D721Med (cell line): ENCODE measurements around the gene S100A7.
"Not testable (repeated sequence)": the region's sequence is repeated elsewhere in the genome, so short reads cannot be mapped to it uniquely, and the experiment has no call there.

ENCODE experiments used
- DNase-seq: peaks from one replicate; pipeline ENCODE4 v3.0.0; 2011; ENCODE audit warnings: low spot score; ENCODE audit not compliant: insufficient read length
- FAIRE-seq: peaks from 2 replicates; lab custom pipeline; 2011; peaks lifted over from hg19 to GRCh38; lab: Jason Lieb, UNC
- CTCF ChIP-seq: IDR thresholded peaks from 2 replicates; pipeline ENCODE4 v1.5.1; 2012; ENCODE audit warnings: mild to moderate bottlenecking, control low read depth; ENCODE audit not compliant: insufficient read depth; ENCODE audit errors: missing control alignments

The S100A7 gene

DNA sequence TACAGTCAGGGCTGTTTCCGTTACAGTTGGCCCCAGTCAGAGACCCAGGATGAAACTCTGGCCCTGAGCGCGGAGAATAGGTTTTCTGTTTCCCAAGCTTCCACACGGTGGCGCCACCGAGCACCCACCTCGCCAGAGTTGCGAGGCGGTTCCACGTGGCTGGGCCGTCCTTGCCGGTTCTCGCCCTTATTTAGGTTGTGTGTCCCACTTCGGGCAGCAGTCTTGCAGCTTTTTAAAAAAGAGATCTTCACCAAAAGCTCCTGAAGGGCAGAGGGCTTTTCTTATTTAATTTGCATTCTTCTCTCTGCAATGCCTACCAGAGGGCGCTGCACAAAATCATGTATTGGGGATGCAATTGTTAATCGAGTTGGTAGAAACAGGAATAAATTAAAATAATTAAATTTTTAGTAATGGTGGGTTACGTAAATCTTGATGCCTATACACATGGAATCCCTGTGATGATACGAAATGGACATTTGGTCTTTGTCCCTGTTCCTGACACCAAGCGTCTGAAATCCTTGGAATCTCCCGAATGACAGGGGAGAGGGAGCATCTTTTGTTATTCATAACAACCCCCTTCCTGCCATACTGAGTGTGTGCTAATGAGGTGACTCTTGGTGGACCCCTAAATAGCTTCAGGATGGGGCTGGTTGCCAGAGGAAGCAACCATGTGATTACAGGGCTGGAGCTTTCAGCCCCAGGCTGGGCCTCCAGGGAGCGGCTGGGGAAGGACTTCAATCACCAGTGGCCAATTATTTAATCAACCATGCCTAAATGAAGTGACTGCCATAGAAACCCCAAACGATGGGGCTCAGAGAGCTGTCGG is 5.6 kb upstream of the S100A7 start:
- DNase-seq (no peak), FAIRE-seq (no peak)
- peak; percentile 68 for TF ChIP-seq CTCF

GRCh38 chr1:153462741-153463140 is 2.3 kb upstream of the S100A7 start:
- FAIRE-seq, DNase-seq: not testable (repeated sequence)

DNA sequence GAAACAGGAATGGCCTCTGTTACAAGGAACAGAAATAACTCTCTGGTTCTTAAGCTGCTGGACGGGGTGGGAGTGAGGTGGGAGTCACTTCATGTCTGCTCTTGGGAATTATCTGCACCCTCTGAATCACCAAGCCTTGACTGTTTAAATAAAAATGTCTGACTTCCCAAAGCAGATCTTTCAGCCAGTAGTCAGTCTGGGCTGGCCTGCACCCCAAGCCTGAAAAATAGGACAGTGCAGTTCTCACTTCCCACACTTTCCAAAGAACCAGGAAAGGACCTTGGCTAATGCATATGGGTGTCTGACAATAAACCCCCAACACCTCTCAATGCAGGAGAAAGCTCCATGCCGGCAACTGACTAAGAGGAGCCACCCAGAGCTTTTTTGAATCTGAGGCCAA is 796 bp downstream of the S100A7 start:
- no peak for TF ChIP-seq CTCF
- FAIRE-seq (no peak), DNase-seq (no peak)

DNA sequence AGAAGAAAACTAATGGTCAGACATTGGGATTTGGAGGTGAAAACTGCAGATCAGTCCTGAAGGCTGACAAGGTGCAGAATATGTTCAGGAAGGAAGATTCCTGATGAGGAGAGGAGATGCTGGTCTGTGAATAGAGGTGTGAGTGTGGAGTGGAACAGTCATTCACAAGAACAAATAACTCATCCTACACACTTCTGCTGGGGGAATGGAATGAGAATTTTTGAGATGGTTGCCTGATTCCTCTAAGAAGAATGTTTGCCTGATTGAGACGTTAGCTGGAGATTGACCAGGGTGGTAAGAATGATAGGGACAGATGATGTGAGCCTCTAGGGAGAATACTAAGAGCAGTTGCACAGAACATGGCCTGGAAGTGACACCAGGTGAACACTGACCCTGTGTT is 4.1 kb downstream of the S100A7 start:
- DNase-seq (no peak), FAIRE-seq (no peak)
- TF ChIP-seq CTCF: no peak

DNA sequence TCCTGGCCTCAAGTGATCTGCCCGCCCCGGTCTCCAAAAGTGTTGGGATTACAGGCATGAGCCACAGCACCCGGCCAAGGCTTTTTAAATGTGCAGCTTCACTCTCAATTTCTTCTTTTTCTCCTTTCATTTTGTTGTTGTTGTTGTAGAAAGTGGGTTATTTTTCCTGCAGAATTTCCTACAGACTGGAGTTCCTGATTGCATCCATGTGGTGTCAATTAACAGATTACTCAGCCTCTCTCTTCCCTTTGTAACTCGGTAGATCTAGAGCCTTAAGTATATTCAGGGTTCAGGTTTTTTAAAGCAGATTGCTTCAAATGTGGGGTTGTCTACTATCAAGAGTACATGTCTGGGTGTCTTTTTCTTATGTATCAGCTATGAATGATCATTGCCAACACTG is 11.6 kb downstream of the S100A7 start:
- not testable (repeated sequence) for FAIRE-seq, DNase-seq

DNA sequence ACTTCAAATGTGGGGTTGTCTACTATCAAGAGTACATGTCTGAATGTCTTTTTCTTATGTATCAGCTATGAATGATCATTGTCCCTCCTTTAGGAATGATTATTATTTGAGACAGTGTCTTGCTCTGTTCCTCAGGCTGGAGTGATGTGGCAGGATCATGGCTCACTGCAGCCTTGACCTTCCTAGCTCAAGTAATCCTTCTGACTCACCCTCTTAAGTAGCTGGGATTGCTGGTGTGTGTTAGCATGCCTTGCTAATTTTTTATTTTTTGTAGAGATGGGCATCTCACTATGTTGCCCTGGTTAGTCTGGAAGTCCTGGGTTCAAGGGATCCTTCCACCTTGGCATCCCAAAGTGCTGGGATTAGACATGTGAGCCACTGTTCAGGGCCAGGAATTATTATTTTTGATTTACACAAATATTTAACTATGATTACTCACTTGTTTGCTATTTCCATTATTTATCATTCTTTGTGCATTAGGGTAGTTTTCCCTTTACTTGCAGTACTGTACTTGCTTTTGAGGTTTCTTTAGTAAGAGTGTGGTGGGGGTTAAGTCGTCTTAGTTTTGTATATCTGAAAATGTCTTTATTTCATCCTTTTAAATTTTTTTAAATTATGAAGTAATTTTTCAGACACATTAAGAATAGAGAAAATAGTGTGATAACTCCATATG is 12.8 kb downstream of the S100A7 start:
- no peak for DNase-seq
- TF ChIP-seq CTCF: no peak
- FAIRE-seq: no peak

- no peak for DNase-seq
- no peak for TF ChIP-seq CTCF
- FAIRE-seq: no peak
Observed at GRCh38 chr1:153444078-153444477, 16.4 kb downstream of the S100A7 start.

GRCh38 chr1:153443486-153443885 is 17.0 kb downstream of the S100A7 start:
- FAIRE-seq (no peak), DNase-seq (no peak)
- no peak for TF ChIP-seq CTCF
